ENCODE data around the gene RAD18. TPM values are rescaled to one million over a fixed set of nuclear protein-coding genes. Genes with fewer than 3 reads are reported as not detected.

Gene RAD18
- total and polyA plus RNA-seq, 9 of the 15 experiments (the other 6 are each of a cell fraction or from before 2014, with no cell fraction given), result 19.2 to 49.4 (median 34.4) TPM

DNA sequence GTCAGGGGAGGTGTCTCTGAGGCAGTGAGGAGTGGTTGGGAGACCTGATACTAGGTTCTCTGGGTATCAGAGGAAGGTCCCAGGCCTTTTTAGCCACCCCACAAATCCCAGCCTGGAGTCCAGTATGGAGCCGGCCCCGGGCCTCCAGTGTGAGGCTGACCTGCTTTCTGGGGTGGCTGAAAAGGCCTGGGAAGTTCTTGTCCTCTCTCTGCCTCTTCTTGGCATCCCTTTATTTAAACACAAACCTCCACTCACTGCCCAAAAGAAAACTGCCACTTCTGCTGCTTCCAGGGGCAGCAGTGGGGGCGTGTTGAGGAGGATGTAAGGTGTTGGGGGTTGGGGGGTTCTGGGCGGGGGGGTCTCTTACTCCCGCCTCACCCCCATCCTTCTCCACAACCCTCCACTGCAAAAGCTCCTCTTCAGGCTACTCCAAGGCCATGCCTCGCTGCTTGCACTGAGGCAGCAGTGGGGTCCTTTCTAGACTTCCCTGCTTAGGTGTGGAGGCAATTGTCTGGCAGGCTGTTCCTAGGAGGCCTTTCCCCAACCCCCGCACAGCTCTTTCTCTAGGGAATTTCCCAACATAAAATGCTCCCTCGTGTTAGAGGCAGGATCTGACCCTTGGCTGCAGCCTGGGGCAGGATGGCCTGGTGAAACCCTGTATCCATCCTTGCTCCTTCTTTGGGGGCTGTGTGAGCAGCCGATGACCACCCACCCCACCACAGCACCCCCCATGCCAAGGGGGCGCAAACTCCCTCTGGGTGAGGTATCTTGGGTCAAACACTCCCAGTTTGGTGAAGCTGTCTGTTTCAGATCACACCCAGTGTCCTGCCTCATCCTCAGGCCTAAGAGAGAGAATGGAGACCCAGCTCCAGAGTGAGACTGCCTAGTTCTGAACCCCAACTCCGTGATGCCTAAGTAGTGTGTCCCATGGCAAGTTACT lies 12.1 kb upstream of the RAD18 start (continued):
- no peak for TF ChIP-seq TGIF2 (CRISPR knock-in tag; IDR thresholded peaks at IDR 0.05)
- TF ChIP-seq MTA2 (IDR thresholded peaks at IDR 0.05; ENCODE audit: low read depth), result no peak
- TF ChIP-seq TBL1XR1 (IDR thresholded peaks at IDR 0.05; ENCODE audit: low read length in 2 of 2), result no peak
- TF ChIP-seq NCOA4 (IDR thresholded peaks at IDR 0.05; ENCODE audit: partially characterized antibody), result no peak
- no peak for TF ChIP-seq BRD4 (IDR thresholded peaks at IDR 0.05)

DNA sequence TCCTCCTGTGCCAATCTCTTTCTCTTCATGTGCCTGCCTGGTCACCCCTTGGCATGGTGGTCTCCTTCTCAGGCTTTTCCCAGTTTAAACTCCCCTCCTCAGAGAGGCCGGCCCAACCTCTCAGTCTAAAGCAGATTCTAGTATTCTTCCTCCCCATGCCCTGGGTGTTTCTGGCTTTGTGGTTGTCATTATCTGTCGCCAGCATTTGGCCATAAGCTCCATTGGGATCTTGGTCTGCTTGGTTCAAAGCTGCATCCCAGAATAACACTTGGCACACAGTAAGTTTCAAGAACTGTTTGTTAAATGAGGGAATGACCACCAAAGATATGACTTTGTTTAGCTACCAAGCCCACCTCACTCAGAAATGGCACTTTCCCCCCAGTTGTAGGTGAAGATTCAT lies 11.2 kb upstream of the RAD18 start:
- Histone ChIP-seq H3K4me1 (replicated peaks in 1 of 2; ENCODE audit: control insufficient read depth in 2 of 2, insufficient read depth in 2 of 2, low read length in 2 of 2) (peaks cover 0 to 5% of the 10 kb centered on the region in 2 experiments; a peak in 1 of 5 replicates), H3K79me2 (ENCODE audit: control insufficient read depth, insufficient read depth, low read length) (no peaks in the 10 kb centered on the region), H2AFZ (ENCODE audit: low read depth, low read length) (no peak overlapping the region), H3K4me3 (no peak overlapping the region), H3K36me3 (ENCODE audit: control insufficient read depth, insufficient read depth, low read length) (no peaks in the 10 kb centered on the region), H3K9me1 (ENCODE audit: control insufficient read depth, insufficient read depth, low read length) (no peaks in the 10 kb centered on the region), H3K9me3 (replicated peaks; ENCODE audit: control insufficient read depth, insufficient read depth, low read depth, low read length) (no peaks in the 10 kb centered on the region), H3K27me3 (ENCODE audit: control insufficient read depth in 2 of 2, insufficient read depth in 2 of 2, low read length in 2 of 2) (peaks cover 0 to 11% of the 10 kb centered on the region in 2 experiments; a peak in 1 of 5 replicates), H3K27ac (ENCODE audit: extremely low read depth, low read depth, low read length) (no peak overlapping the region), H3K4me2 (ENCODE audit: insufficient read depth, low read length) (no peak overlapping the region), H3K9ac (ENCODE audit: insufficient read depth in 1 of 2, low read depth in 2 of 2, low read length in 2 of 2) (no peak overlapping the region), H4K20me1 (replicated peaks; ENCODE audit: control insufficient read depth, insufficient read depth, low read length) (no peaks in the 10 kb centered on the region)
- no peak for ATAC-seq
- CTCF ChIA-PET (ENCODE audit: low intra/inter-chr PET ratio), result no interaction called here
- intact Hi-C loops (cut with micrococcal nuclease) (no loop called here), in situ Hi-C loops (cut with MboI) (loop anchor here (5.0 to 10.0 kb wide), 3 partner anchors 93 to 520 kb away; no protein-coding TSS in a partner anchor)
- WGBS (ENCODE audit: insufficient coverage, low coverage, missing lambda C conversion rate), result 6% methylated on average over 2 of the region's 2 CpGs
- FAIRE-seq, result no peak
- BruUV-seq (replicated peaks), result no TSS peak
- no peak for DNase-seq (ENCODE audit: extremely low read depth in 1 of 4, low spot score in 3 of 4)
- POLR2A ChIA-PET, result no interaction called here
- no peak for TF ChIP-seq ZFP30 (CRISPR knock-in tag; IDR thresholded peaks at IDR 0.05; ENCODE audit: borderline replicate concordance)
- TF ChIP-seq KAT8 (IDR thresholded peaks at IDR 0.05; ENCODE audit: low read depth), result no peak
- TF ChIP-seq SREBF1 (IDR thresholded peaks at IDR 0.05; ENCODE audit: borderline replicate concordance, low read depth, low read length), result no peak
- TF ChIP-seq STAG1 (CRISPR knock-in tag; IDR thresholded peaks at IDR 0.05; ENCODE audit: borderline replicate concordance), result no peak
- TF ChIP-seq MXI1 (IDR thresholded peaks at IDR 0.05; ENCODE audit: low read depth, low read length), result no peak
- TF ChIP-seq, protein P1, sequence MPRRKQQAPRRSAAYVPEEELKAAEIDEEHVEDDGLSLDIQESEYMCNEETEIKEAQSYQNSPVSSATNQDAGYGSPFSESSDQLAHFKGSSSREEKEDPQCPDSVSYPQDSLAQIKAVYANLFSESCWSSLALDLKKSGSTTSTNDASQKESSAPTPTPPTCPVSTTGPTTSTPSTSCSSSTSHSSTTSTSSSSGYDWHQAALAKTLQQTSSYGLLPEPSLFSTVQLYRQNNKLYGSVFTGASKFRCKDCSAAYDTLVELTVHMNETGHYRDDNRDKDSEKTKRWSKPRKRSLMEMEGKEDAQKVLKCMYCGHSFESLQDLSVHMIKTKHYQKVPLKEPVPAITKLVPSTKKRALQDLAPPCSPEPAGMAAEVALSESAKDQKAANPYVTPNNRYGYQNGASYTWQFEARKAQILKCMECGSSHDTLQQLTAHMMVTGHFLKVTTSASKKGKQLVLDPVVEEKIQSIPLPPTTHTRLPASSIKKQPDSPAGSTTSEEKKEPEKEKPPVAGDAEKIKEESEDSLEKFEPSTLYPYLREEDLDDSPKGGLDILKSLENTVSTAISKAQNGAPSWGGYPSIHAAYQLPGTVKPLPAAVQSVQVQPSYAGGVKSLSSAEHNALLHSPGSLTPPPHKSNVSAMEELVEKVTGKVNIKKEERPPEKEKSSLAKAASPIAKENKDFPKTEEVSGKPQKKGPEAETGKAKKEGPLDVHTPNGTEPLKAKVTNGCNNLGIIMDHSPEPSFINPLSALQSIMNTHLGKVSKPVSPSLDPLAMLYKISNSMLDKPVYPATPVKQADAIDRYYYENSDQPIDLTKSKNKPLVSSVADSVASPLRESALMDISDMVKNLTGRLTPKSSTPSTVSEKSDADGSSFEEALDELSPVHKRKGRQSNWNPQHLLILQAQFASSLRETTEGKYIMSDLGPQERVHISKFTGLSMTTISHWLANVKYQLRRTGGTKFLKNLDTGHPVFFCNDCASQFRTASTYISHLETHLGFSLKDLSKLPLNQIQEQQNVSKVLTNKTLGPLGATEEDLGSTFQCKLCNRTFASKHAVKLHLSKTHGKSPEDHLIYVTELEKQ (CRISPR knock-in tag; IDR thresholded peaks at IDR 0.05), result no peak
- no peak for TF ChIP-seq KDM1A (IDR thresholded peaks at IDR 0.05)
- no peak for TF ChIP-seq TFAM (CRISPR knock-in tag; conservative IDR thresholded peaks at IDR 0.05)
- TF ChIP-seq, protein P2, sequence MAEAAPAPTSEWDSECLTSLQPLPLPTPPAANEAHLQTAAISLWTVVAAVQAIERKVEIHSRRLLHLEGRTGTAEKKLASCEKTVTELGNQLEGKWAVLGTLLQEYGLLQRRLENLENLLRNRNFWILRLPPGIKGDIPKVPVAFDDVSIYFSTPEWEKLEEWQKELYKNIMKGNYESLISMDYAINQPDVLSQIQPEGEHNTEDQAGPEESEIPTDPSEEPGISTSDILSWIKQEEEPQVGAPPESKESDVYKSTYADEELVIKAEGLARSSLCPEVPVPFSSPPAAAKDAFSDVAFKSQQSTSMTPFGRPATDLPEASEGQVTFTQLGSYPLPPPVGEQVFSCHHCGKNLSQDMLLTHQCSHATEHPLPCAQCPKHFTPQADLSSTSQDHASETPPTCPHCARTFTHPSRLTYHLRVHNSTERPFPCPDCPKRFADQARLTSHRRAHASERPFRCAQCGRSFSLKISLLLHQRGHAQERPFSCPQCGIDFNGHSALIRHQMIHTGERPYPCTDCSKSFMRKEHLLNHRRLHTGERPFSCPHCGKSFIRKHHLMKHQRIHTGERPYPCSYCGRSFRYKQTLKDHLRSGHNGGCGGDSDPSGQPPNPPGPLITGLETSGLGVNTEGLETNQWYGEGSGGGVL (CRISPR knock-in tag; IDR thresholded peaks at IDR 0.05), result no peak
